HFF-Myc (cell line): Measurements from ENCODE around the gene PREX1.

Experiments
- DNase-seq: peaks from one replicate; pipeline ENCODE4 v3.0.0-alpha.2; 2011; ENCODE audit warnings: low read depth; ENCODE audit errors: extremely low read depth
- H3K4me3 ChIP-seq: replicated peaks from 2 replicates; pipeline ENCODE4 v1.5.1; 2011; ENCODE audit warnings: low read depth, mild to moderate bottlenecking, control low read depth, low read length
- TF ChIP-seq, protein P1 (sequence below): IDR thresholded peaks from 2 replicates; pipeline ENCODE4 v1.5.1; 2012; ENCODE audit warnings: mild to moderate bottlenecking, low read depth, low read length, control low read depth; ENCODE audit errors: missing control alignments

The PREX1 gene

DNA sequence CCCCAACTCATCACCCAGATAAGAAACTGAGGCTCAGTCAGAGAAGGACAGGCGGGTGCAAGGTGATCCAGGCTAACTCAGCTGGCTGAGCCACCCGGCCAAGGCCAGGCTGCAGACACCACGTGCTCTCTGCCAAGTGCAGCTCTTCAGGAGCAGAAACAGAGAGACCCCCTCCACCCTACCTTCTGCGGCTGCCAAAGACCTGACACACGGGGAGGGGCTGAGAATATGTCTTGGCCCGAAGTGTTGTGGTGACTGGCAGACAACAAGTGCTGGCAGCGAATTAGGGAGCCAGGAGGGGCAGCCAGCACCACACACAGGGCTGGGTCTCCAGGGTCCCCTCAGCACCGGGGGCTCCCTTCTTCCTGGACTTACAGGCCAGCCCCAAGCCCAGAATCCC is 22.5 kb downstream of the PREX1 start:
- TF ChIP-seq, protein P1, sequence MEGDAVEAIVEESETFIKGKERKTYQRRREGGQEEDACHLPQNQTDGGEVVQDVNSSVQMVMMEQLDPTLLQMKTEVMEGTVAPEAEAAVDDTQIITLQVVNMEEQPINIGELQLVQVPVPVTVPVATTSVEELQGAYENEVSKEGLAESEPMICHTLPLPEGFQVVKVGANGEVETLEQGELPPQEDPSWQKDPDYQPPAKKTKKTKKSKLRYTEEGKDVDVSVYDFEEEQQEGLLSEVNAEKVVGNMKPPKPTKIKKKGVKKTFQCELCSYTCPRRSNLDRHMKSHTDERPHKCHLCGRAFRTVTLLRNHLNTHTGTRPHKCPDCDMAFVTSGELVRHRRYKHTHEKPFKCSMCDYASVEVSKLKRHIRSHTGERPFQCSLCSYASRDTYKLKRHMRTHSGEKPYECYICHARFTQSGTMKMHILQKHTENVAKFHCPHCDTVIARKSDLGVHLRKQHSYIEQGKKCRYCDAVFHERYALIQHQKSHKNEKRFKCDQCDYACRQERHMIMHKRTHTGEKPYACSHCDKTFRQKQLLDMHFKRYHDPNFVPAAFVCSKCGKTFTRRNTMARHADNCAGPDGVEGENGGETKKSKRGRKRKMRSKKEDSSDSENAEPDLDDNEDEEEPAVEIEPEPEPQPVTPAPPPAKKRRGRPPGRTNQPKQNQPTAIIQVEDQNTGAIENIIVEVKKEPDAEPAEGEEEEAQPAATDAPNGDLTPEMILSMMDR: no peak
- H3K4me3 ChIP-seq: no peak overlapping the region
- DNase-seq: no peak

DNA sequence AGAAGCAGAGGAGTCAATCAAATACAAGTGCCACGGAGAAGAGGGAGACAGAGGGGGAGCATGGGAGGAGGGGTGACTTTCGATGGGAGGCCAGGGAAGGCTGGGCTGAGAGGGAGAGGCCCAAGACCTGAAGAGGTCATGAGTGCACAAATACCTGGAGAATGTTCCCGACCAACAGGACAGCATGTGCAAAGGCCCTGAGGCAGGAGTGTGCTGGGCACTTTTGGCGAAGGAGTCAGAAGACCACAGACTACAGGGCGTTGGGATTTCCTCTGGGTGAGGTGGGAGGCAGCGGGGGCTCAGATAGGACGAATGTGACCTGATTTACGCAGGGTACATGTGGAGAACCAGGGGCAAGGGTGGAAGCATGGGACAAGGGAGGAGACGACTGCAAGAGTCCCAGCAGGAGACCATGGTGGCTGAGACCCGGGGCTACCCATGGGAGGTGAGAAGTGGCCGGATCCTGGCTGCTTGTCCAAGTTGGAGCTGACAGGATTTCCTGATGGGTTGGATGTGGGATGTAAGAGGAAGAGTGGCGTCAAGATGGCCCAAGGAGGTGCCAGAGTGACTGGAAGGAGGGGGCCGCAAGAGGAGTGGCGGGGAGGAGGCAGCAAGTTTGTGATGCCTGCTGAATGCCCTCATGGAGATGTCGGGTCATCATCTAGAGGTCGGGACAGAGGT is 23.4 kb downstream of the PREX1 start:
- TF ChIP-seq, protein P1: no peak
- DNase-seq: no peak
- H3K4me3 ChIP-seq: no peak overlapping the region

DNA sequence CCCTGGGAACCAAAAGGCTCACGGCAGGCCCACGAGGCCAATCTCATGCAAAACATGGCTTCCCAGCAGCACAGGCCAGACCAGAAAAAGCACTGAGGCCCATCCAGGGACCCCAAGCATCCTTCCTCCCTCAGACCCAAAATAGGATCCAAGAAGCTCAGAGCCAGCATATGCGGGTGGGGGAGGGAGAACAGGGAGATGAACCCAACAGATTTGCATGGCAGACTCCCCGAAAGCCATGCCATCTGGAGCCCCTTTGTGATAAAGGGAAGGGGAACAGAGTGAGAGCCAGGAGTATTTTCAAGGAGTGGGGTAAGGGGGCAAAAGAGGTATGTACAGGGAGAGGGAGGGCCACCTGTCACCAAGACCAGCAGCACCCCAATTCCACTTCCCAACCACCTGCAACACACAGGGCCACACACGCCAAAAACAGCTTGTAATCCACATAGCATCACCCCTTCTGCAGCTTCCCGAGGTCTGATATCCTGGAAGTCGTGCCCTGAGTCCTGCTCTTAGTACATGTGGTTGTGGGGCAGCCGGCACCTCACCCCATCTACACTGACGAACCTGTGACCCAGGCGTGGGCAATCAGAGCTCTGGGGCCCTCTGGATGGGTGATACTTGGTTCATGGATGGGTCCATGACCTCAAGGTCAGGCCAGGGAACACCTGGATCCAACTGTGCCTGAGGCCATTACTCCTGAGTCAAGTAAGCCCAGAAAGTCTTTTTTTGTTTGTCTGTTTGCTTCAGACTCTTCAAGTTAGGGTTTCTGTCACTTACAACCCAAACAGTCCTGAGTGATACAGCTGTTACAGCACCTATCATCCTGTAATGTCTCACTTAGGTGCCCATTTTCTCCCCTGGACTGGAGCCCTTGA is 24.4 kb downstream of the PREX1 start:
- H3K4me3 ChIP-seq: no peak overlapping the region
- TF ChIP-seq, protein P1: no peak
- no peak for DNase-seq

DNA sequence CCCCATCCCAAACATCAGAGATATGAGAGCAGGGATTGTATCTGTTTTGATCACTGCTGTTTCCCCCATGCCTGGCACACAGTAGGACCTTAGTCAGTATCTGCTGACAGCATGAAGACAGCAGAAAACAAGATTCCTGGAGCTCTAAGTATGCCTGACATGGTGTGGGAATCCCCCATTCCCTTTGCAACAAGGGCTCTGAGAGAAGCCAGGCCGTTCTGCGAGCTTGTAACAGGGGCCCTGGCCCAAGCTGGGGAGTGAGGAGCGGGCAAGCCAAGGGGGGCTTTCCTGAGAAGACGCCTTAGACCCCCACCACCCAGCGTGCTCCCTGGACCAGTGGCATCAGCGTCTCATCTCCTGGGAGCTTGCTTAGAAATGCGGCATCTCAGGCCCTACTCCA is 25.2 kb downstream of the PREX1 start:
- TF ChIP-seq, protein P1: no peak
- H3K4me3 ChIP-seq: no peak overlapping the region
- DNase-seq: no peak

- DNase-seq: no peak
- H3K4me3 ChIP-seq: no peak overlapping the region
- TF ChIP-seq, protein P1: no peak
Measured at GRCh38 chr20:48802216-48802615, 25.6 kb downstream of the PREX1 start.

DNA sequence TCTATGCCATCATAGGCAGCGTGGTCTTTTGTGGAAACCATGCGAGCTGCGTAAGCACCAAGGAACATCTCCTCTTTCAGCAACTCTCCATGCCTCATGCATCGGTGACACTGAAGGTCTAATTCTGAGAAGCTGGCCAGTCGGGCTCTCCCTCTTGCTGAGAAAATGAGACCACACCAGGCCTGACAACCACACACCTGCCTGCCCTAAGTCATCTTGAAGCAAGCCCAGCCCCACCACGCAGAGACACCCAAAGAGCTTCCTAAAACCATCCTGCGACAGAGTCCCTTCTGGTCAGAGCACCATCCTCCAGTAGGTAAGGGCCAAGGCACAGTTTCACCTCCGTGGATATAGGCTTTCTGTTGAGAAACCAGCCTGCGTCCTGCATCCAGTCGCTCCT is 26.6 kb downstream of the PREX1 start:
- TF ChIP-seq, protein P1: no peak
- DNase-seq: no peak
- H3K4me3 ChIP-seq: no peak overlapping the region
